ENCODE measurements around the gene SLC34A3. TPM values are rescaled to one million over a fixed set of nuclear protein-coding genes. Genes with fewer than 3 reads are reported as not detected.

Gene SLC34A3
- total RNA-seq, 1 experiment from 2014 or later, result not detected

DNA sequence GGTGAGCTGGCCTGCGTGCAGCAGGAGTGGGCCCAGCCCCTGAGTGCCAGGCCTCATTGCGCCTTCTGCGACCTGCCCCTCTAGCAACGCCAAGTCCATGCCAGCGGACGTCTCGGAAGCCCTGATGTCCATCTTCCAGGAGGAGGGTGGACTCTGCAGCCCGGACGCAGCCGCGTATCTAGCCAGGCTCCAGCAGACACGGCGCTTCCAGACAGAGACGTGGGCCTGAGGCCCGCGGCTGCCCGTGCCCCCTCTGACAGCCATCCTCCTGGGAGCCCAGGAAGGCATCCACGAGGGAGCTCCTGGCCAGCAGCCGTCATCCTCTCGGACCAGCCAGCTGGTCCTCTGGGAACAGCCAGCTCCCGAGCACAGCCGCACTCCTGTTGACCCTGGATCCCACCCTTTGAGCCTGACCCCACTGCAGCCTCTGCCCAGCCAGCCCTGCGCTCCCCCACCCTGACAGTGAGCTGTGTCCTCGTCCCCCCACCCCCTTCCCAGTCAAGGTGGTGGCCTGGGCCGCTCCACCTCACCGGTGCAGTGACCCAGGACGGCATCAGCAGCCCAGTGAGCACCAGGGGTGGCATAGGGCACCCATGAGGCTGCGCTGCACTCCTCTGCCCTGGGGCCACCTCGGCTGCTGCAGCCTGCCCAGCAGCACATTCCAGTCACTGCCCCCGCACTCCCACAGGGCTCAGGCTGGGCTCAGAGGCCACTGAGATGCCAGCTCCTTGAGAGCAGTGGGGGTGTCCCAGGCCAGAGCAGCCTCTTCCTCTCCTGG lies 14.3 kb upstream of the SLC34A3 start:
- DNase-seq (ENCODE audit: extremely low read depth, low read depth), result no peak

DNA sequence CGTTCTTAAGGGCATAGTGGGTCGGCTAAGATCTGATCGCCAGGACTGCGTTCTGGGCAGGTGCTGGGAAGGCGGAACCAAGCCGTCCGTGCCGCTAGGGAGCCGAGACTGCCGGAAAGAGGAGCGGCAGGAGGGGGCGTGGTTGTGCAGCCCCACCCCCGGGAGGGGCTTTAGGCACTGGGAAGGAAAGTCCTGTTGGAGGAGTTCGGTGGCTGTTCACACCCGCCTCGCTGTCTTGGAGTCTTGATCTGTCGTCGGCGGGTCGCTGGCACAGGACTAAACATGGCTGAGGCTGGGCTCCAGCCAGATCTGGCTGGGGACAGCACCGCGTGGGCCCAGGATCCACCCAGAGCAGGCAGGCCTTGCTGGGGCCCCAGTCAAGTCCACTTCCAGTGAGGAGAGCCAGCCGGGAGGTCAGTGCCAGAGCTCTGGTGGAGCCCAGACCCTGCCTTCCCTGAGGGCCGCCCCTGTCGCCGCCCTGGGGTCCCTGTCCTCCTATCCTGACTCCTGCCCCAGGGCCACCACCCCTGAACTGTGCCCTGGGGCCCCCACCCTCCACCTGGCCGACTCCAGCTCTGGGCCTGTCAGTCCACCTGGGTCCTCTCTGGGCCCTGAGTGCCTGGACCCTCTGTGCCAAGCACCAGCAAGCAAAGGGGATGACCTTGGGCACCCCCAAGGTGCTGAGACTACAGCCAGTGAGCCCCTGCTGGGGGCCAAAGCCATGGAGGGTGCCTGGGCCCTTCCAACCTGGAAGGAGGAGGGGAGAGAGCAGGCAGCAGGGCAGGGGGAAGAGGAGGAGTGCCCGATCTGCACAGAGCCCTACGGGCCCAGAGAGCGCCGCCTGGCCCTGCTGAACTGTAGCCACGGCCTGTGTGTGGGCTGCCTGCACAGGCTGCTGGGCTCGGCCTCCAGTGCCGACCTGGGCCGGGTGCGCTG lies 13.2 kb upstream of the SLC34A3 start:
- peak; percentile 61 for DNase-seq (ENCODE audit: extremely low read depth, low read depth)

GRCh38 chr9:137218212-137218753 lies 12.4 kb upstream of the SLC34A3 start:
- no peak for DNase-seq (ENCODE audit: extremely low read depth, low read depth)

- DNase-seq (ENCODE audit: extremely low read depth, low read depth), result peak; percentile 62
Measured at GRCh38 chr9:137218754-137219271, 11.9 kb upstream of the SLC34A3 start.

- no peak for DNase-seq (ENCODE audit: extremely low read depth, low read depth)
Measured at GRCh38 chr9:137219757-137220316, 10.9 kb upstream of the SLC34A3 start.

DNA sequence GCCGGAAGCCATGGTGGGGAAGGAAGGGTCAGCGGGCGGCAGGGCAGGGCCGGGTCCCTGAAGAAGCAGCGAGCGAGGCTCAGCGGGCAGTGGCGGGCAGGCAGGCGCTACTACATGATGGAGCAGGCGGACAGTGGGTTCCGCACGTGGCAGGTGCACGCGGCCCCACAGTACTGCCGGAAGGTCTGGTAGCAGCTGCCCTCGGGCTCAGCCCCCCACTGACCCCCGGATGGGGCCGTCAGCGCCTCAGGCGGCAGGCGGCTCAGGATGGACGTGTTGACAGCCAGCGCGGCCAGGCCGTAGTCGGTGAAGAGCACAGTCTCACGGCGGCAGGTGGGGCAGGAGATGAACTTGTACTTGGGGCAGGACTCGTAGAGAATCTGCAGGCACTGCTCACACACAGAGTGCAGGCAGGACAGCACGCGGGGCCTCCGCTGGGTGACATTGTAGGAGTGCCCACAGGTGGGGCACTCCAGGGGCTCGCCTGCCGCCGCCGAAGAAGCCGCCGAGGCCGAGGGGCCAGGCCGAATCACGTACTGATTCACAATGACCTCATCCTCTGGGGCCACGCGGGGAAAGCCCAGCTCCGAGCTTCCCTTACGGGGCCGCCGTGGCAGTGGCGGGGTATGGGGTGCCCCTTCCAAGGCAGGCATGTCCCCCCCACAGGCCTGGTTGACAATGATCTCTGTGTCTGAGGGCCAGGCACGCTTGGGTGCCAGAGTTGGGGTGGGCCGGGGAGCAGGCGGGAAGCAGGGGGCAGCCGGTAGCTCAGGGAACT lies 10.2 kb upstream of the SLC34A3 start:
- no peak for DNase-seq (ENCODE audit: extremely low read depth, low read depth)

GRCh38 chr9:137221095-137221505 lies 9.6 kb upstream of the SLC34A3 start:
- DNase-seq (ENCODE audit: extremely low read depth, low read depth), result no peak

GRCh38 chr9:137221506-137222111 lies 9.1 kb upstream of the SLC34A3 start:
- DNase-seq (ENCODE audit: extremely low read depth, low read depth), result no peak

GRCh38 chr9:137222190-137223077 lies 8.3 kb upstream of the SLC34A3 start, which contains the start of gene RNF208:
Gene RNF208, minus strand, starts transcription at chr9:137222240. Its CDS starts 1,028 bp downstream, at chr9:137221212.
- no peak for DNase-seq (ENCODE audit: extremely low read depth, low read depth)

- peak; percentile 99 for DNase-seq (ENCODE audit: extremely low read depth, low read depth)
Measured at GRCh38 chr9:137223078-137223970, 7.4 kb upstream of the SLC34A3 start.

DNA sequence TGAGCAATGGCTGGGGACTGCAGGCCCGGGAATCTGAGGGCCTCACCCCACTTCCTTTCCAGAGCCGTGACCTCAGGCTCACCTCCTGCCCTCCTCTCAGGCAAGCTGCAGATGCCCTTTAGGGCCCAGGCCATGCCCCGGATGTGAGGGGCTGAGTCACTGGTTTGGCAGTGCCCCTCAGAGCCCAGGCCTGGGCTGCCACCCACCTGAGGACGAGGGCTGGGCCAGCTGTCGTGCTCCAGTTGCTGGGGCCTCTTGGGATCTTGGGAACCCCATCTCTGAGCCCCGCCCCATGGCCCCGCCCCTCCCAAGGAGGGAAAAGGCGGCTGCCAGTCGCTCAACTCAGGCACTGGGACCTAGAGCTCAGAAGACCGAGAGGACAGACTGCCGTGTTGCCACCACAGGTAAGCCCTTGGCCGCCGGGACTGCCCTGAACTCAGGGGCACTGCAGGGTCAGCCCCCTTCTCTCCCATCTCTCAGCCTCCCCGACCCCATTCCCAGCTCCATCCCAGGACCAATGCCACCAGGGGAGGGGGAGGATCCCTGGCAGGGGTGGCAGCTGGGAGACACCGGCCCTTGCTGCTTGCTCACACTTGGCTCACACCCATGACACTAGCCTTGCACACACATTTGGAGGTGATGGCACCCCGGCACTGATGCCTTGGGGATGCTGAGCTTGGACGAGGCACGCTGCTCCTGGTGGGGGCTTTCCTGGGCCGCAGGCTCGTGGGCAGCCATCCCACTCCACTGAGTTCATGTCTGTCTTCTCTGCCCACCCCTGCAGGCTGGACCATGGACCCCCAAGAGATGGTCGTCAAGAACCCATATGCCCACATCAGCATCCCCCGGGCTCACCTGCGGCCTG lies 5.6 kb upstream of the SLC34A3 start, which contains the start of gene CYSRT1:
CYSRT1 (plus strand) TSS at position 345 of the 865 bp plus-strand sequence; CDS start at position 793, 448 bp downstream.
- no peak for DNase-seq (ENCODE audit: extremely low read depth, low read depth)

- no peak for DNase-seq (ENCODE audit: extremely low read depth, low read depth)
Measured at GRCh38 chr9:137225699-137226331, 4.9 kb upstream of the SLC34A3 start.

- DNase-seq (ENCODE audit: extremely low read depth, low read depth), result no peak
Measured at GRCh38 chr9:137226338-137227053, 4.2 kb upstream of the SLC34A3 start.

GRCh38 chr9:137227054-137227852 lies 3.4 kb upstream of the SLC34A3 start, which contains the start of gene RNF224:
Gene RNF224, plus strand, starts transcription at chr9:137227502. Its CDS starts 834 bp downstream, at chr9:137228336.
- peak; percentile 77 for DNase-seq (ENCODE audit: extremely low read depth, low read depth)

Data from NCI-H460 (cell line).